Measurements from ENCODE around the gene METTL9. TPM values are rescaled to one million over a fixed set of nuclear protein-coding genes. Genes with fewer than 3 reads are reported as not detected.
"Not testable (repeated sequence)": the region's sequence is repeated elsewhere in the genome, so short reads cannot be mapped to it uniquely, and the experiment has no call there.

Gene METTL9
- total RNA-seq = 131 and 149 TPM in 2 replicates
- polyA plus RNA-seq (2012) = 71.3 TPM

DNA sequence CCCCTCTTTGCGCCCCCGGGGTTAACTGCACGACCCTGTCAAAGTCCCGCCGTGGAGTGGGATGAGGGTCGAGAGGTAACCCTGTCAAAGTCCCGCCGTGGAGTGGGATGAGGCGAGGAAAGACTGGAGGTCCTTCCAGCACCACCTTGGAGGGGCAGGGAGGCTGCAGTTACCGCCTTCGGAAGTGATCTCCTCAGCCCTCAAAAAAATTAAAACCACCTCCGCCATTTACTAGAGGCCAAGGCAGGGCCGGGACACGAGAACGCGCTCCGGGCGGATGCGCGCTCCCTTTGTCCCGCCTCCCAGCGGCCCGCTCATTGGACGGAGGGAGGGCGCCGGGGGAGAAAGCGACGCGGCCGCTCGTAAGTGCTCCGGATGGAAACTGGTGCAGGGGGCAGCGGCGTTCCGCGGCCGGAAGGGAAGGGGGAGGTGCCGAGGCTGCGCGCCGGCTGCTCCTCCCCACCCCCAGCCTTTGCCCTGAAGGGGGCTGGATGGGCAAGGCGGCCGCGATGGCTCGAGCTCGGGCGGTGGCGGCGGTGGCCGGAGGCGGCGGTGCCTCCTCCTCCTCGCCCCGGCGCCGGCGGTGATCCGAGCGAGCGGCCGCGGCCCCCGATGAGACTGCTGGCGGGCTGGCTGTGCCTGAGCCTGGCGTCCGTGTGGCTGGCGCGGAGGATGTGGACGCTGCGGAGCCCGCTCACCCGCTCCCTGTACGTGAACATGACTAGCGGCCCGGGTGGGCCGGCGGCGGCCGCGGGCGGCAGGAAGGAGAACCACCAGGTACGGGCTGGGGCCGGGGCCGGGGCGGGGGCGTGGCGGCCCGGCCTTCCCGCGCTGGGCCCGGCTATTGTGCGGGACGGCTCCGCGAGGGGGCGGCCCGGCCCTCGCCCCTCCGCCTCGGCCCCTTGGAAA is at the start of gene METTL9:
METTL9 (plus strand) TSS at position 456 of the 909 bp plus-strand sequence; CDS start at position 613, 157 bp downstream.
- peak; percentile 96 for DNase-seq (ENCODE audit: low read depth)

DNA sequence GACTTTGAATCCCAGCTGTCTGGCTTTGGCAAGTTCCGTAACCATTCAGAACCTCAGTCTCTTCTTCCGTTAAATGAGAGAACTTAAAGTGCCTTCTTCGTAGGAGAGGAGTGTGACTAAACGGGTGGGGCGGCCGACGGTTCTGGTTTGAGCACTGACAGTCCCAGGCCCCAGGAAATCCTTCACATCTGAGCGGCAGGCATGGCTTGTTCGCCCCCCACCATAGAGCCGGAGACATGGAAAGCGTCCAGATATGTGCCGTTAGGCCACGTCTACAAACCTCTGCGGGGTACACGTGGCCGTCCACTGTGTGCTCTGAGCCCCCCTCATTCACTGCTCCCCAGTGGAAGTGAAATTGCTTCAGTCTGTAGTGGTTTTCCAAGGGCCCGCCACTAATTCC is 49.4 kb upstream of the METTL9 start:
- not testable (repeated sequence) for DNase-seq (ENCODE audit: low read depth)

- DNase-seq (ENCODE audit: low read depth) = not testable (repeated sequence)
Measured at GRCh38 chr16:21550435-21550834, 48.9 kb upstream of the METTL9 start.

GRCh38 chr16:21551076-21551475 is 48.3 kb upstream of the METTL9 start:
- DNase-seq (ENCODE audit: low read depth) = not testable (repeated sequence)

- DNase-seq (ENCODE audit: low read depth) = not testable (repeated sequence)
Measured at GRCh38 chr16:21551600-21551999, 47.8 kb upstream of the METTL9 start.

DNA sequence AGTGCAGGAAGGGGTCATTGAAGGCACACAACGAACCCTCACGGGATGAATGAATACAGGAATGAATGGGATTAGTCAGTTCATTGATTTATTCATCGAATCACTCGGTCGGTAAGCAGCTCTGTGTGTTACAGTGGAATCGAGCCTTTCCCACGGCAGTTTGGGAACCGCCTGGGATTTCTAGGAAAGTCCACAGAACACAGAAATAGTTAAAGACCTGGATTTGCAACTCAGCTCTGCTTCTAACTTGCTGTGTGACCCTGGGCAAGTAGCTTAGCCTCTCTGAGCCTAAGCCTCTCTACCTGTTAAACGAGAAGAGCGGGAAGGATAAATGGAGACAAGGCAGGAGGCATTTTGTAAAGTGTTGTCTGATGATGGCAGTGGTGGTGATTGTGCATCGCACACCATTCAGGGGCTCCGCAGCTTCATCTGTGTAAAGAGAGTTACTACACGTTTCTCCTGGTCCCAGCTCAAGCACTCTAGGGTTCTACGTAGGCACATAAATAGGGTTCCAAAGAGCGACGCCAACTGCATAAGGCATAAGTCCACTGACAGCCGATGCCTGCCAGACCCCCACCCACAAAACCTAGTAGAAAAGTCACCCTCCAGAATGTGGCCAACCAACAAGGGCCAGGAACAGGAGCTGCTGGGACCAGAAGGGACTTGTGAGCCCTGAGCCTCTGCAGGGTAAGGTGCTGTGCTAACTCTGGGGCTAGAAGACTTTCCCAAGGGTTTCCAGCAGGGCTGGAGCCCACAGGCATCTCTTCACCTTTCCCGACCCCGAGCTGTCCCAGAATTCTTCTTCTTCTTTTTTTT is 45.7 kb upstream of the METTL9 start:
- DNase-seq (ENCODE audit: low read depth) = not testable (repeated sequence)

- peak; percentile 86 for DNase-seq (ENCODE audit: low read depth)
Measured at GRCh38 chr16:21554795-21555585, 44.4 kb upstream of the METTL9 start.

- DNase-seq (ENCODE audit: low read depth) = not testable (repeated sequence)
Measured at GRCh38 chr16:21555621-21556020, 43.8 kb upstream of the METTL9 start.

- DNase-seq (ENCODE audit: low read depth) = not testable (repeated sequence)
Measured at GRCh38 chr16:21556026-21556595, 43.3 kb upstream of the METTL9 start.

DNA sequence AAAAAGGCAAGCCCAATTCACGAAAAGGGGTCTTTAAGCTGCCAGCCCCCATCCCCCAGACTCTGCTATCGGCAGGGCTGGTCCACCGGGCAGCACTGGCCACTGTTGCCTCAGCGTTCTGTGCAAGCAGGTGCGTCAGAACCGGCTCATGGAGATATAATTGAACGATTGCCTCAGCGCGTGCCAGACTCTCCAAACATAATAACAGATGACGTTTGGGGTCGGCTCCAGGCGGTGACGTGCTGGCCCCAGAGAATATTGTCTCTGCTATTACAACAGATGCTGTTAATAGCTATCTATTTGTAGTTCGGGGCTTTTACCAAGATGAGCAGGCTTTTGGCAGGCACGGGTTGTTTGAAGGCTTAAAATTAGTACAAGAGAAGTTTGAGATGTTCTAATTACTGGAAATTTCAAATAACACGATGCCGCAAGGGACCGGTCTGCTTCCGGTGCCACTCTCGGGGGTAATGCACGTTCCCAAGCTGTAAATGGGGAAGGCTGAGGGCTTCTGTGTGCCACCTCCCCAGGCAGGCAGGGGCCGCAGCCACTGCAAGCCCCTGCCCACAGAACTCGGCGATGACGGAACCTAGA is 42.6 kb upstream of the METTL9 start:
- peak; percentile 96 for DNase-seq (ENCODE audit: low read depth)

- DNase-seq (ENCODE audit: low read depth) = no peak
Measured at GRCh38 chr16:21560462-21560861, 38.9 kb upstream of the METTL9 start.

GRCh38 chr16:21563676-21564075 is 35.7 kb upstream of the METTL9 start:
- no peak for DNase-seq (ENCODE audit: low read depth)

- not testable (repeated sequence) for DNase-seq (ENCODE audit: low read depth)
Measured at GRCh38 chr16:21564367-21564766, 35.0 kb upstream of the METTL9 start.

DNA sequence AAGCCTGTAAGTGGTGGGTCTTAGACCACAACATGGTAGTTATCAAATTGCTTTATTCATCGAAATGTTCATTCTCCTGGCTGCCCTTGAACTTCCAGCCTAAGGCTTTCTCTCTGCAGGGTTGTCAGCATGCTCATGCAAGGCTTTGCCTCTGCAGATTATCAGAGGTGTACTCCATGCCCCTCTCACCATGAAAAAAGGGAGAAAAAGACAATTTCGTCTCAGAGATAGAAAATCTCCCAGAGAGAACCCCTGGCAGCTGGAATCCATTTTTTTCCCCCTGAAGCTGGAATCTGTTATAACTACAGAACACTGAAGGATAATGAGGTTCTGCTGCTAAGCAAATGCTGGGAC is 33.9 kb upstream of the METTL9 start:
- no peak for DNase-seq (ENCODE audit: low read depth)

GRCh38 chr16:21565861-21566669 is 33.3 kb upstream of the METTL9 start:
- DNase-seq (ENCODE audit: low read depth) = no peak

DNA sequence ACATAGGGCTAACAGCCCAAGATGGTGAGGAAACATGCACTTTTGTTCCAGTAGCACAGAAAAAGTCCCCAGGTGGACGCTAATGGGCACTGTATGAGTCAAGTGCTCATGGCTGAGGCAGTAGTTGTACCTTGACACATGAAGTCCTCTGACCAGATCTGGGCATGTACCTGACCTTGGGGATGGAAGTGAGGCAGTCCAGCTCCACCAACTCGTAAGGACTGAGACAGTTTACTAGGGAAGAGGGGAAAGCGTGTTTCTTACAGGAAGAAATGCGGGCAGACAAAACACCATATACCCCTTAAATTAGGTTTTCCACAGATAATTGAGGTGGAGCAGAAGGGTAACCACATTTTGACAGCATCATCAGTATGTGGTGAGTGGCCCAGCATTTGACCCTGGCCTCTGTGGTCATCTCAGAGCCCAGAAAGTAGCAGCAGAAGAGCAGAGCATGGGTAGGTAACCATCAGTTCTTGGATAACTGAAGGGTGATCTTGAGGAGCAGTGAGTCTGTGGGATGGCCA is 32.4 kb upstream of the METTL9 start:
- no peak for DNase-seq (ENCODE audit: low read depth)

- DNase-seq (ENCODE audit: low read depth) = not testable (repeated sequence)
Measured at GRCh38 chr16:21567496-21567895, 31.9 kb upstream of the METTL9 start.

DNA sequence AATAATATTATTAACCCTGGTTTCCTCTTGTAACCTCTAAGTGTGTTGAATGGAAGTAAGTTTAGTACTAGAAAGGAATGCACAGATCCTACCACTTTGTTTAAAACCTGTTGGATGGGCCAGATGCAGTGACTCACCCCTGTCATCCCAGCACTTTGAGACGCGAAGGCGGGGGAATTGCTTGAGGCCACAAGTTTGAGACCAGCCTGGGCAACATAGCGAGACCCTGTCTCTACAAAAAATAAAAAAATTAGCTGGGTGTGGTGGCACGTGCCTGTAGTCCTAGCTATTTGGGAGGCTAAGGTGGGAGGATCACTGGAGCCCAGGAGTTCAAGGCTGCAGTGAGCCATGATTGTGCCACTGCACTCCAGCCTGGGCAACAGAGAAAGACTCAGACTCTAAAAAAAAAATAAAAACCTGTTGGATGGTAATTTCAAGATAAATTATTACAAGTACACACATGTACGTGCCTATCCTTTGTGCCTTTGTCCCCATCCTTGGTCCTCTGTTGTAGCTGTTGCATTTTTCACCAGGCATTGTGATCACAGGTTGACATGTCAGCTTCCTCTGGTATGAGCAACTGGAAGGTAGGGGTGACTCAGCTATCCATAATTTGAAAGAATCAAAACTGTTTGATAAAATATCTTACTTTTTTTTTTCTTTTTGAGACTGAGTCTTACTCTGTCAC is 30.7 kb upstream of the METTL9 start:
- no peak for DNase-seq (ENCODE audit: low read depth)

DNA sequence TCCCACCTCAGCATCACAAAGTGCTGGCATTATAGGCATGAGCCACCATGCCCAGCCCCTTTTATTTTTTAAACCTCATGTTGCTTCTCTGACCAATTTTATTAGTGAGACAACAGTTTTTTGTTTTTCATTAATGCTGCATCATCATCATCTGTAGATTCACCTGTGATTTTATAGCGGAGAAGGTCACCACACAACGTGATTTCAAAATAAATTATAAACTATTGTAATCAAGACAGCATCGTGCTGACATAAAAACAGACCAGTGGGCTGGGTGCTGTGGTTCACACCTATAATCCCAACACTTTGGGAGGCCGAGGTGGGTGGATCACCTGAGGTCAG is 28.7 kb upstream of the METTL9 start:
- DNase-seq (ENCODE audit: low read depth) = no peak

Data from myocyte (in vitro differentiated cells).